Erythroblast (primary cell): Measurements from ENCODE around the gene TRIM63.

ENCODE experiments used
- GATA1 ChIP-seq: IDR thresholded peaks from 2 replicates; pipeline ENCODE4 v1.6.1; 2011; ENCODE audit warnings: low read depth, mild to moderate bottlenecking, control low read depth, low read length, moderate library complexity
- POLR2A ChIP-seq: IDR thresholded peaks from 2 replicates; pipeline ENCODE4 v1.6.1; 2011; ENCODE audit warnings: mild to moderate bottlenecking, low read length

GRCh38 chr1:26017606-26018005, 49.8 kb downstream of the TRIM63 start:
- TF ChIP-seq POLR2A, result no peak
- no peak for TF ChIP-seq GATA1
